GM19193 (cell line): Measurements from ENCODE around the gene HDAC4.

Experiments
- POLR2A ChIP-seq: IDR thresholded peaks from 4 replicates; pipeline ENCODE4 v1.6.1; 2011; ENCODE audit not compliant: insufficient read depth, insufficient read length; ENCODE audit errors: extremely low read depth

Gene HDAC4

GRCh38 chr2:239263231-239263630 lies 137.6 kb downstream of the HDAC4 start:
- no peak for TF ChIP-seq POLR2A

- TF ChIP-seq POLR2A = no peak
Measured at GRCh38 chr2:239262484-239263230, 138.2 kb downstream of the HDAC4 start.

- TF ChIP-seq POLR2A = no peak
Measured at GRCh38 chr2:239261796-239262483, 138.9 kb downstream of the HDAC4 start.

- no peak for TF ChIP-seq POLR2A
Measured at GRCh38 chr2:239261356-239261755, 139.5 kb downstream of the HDAC4 start.

- no peak for TF ChIP-seq POLR2A
Measured at GRCh38 chr2:239260546-239261327, 140.1 kb downstream of the HDAC4 start.

GRCh38 chr2:239259603-239260298 lies 141.1 kb downstream of the HDAC4 start:
- no peak for TF ChIP-seq POLR2A

GRCh38 chr2:239259173-239259572 lies 141.6 kb downstream of the HDAC4 start:
- no peak for TF ChIP-seq POLR2A

- TF ChIP-seq POLR2A = no peak
Measured at GRCh38 chr2:239258248-239258647, 142.6 kb downstream of the HDAC4 start.

GRCh38 chr2:239257511-239257937 lies 143.3 kb downstream of the HDAC4 start:
- TF ChIP-seq POLR2A = no peak

- TF ChIP-seq POLR2A = no peak
Measured at GRCh38 chr2:239256350-239256743, 144.5 kb downstream of the HDAC4 start.

GRCh38 chr2:239255628-239256349 lies 145.0 kb downstream of the HDAC4 start:
- TF ChIP-seq POLR2A = no peak

GRCh38 chr2:239255218-239255617 lies 145.6 kb downstream of the HDAC4 start:
- no peak for TF ChIP-seq POLR2A

- TF ChIP-seq POLR2A = no peak
Measured at GRCh38 chr2:239253701-239254436, 147.0 kb downstream of the HDAC4 start.
